NCI-H2227 (cell line): ENCODE results near the gene PHF1.
"Not testable (repeated sequence)": the region's sequence is repeated elsewhere in the genome, so short reads cannot be mapped to it uniquely, and the experiment has no call there.

Source experiments
- DNase-seq: peaks from one replicate; lab custom pipeline; 2025; ENCODE audit not compliant: unreplicated experiment; lab: John Stamatoyannopoulos, UW

PHF1 gene

DNA sequence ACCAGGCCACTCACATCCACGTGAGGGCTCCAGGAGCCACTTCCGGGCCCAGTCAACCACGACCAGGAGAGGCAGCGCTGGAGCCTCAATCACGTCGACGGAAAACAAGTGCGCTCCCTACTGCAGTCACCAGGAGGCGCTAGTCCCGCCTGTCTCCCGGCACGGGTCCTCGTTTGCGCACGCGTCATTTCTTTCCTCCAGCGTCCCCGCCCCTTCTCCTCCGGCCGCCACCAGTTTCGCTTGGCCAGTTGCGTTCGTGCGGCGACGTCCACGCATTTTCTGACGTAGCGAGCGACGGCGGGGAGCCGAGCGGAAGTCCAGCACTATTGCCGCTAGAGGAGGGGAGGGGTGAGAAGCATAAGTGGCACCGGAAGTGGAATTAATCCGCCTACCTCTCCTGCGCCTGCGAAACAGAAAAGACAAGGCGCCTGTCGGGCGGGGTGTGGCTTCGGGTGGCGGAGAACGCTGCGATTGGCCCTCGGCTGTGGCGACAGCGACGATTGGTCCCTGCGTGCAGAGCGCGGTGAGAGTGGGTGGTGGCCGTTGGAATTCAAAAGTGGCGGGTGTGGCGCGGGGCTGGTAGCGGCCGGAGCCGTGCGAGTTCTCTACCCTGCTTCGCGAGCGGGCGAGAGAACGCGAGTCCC lies 19.4 kb upstream of the PHF1 start, which contains the start of gene KIFC1:
Gene KIFC1 (plus strand): TSS at position 546 of the 644 bp plus-strand sequence. CDS start 163 bp downstream, outside the sequence.
- peak; percentile 100 for DNase-seq

DNA sequence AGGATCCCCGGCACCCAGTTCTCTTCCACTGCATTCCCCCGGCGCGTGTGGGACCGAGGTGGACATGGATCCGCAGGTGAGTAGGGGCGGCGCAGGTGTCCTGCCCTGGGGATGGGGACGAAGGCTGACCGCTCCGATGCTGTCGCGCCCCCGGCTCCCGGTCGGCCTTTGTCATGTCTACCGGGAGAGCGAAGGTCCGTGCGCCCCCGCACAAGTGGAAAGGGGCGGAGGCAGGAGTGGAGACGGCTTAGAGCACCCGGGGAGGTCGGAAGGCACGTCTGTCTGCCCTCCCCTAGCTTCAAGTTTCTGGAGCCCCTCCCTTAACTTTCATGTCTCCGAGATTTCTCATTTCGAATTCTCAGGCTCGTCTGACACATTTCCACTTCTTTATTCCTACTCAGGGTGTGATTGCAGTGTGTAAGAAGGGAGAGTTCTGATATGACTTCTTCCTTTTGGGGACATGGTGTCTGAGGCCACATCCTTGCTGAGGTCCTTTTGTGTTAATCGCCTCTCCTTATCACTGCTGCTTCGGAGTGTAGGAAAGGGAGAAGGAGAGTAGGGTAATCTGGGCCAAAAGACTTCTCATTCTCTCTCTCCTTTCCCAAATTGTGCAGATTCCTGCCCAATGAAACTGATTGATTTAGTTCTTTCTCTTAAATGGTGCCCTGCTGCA lies 18.8 kb upstream of the PHF1 start:
- peak; percentile 67 for DNase-seq

DNA sequence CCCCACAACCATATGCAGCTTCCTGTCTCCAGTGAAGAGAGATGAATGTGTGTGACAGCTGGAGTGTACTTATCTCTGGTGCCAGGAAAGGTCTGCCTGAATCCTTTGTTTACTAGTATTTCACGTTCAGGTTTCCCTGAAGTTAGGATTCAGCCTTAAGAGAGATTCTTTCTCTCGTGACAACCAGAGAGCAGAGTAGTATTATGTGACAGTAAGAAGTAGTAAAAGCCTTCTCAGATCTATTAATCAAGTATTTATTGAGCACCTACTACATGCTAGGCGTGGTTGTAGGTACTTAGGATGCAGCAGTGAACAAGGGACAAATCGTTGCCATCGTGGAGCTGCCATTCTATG lies 18.2 kb upstream of the PHF1 start:
- DNase-seq, result no peak

DNA sequence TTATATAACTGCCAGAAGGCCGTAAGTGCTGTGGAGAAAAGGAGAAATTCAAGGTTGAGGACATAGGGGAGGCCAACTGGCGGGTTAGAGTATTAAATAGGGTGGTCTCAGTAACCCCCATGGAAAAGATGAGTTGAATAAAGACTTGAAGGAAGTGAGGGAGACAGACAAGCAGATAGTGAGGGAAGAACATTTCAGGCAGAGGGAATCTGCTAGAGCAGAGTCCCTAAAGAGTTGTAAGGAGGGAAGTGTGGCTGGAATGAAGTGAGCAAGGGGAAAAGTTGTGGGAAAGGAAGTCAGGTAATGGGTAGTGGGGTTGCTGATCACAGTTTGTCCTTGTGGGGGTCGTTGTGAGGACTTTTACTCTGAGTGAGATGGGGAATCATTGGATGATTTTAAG lies 17.8 kb upstream of the PHF1 start:
- no peak for DNase-seq

DNA sequence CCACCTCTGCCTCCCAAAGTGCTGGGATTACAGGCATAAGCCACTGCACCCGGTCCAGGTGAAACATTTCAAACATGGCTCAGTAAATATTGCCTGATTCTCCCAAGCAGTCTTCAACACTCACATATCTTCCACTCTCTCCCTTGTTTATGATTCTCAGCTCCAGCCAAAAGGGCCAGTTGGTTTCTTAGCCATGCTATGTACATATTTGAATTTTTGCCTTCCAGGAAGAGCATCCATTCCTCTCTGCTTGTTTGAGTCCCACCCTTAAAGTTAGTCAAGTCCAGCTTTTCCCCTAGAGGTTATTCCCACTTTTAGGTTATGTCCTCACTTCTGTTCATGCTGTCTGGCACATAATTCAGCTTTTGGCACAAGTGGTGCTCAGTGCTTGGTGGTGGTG lies 13.3 kb upstream of the PHF1 start:
- DNase-seq, result no peak

DNA sequence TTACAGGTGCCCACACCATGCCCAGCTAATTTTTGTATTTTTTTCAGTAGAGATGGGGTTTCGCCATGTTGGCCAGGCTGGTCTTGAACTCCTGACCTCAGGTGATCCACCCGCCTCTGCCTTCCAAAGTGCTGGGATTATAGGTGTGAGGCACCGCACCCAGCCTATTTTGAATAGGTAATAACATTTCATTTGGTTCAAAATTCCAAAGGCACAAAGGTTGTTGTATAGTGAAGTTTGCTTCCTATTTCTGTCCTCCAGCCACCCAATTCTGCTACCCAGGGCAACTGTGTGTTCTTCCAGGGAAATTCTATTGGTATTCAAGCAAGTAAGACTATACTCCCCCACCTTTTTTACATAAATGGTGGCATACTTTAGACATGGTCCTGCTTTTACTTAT lies 12.2 kb upstream of the PHF1 start:
- DNase-seq, result not testable (repeated sequence)

DNA sequence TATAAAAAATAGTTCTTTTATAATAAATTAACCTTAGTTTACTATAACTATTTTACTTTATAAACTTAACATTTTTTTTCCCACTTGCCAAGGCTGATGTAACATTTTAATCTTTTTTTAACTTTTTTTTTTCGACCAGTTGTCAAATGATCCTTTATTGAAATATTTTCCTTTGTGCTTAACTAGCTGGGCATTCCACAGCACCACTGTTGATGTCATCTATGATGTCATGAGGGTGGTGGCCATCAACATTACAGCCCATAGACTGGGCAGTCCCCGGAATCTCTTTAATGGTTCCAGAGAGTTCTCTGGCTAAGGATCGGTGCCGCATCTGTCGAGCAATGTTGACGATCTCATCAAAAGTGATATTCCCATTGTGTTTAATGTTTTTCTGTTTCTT lies 10.9 kb upstream of the PHF1 start:
- not testable (repeated sequence) for DNase-seq

DNA sequence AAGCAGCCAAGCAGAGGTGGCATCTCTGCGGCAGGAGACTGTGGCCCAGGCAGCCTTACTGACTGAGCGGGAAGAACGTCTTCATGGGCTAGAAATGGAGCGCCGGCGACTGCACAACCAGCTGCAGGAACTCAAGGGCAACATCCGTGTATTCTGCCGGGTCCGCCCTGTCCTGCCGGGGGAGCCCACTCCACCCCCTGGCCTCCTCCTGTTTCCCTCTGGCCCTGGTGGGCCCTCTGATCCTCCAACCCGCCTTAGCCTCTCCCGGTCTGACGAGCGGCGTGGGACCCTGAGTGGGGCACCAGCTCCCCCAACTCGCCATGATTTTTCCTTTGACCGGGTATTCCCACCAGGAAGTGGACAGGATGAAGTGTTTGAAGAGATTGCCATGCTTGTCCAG lies 5.9 kb upstream of the PHF1 start:
- DNase-seq, result no peak

DNA sequence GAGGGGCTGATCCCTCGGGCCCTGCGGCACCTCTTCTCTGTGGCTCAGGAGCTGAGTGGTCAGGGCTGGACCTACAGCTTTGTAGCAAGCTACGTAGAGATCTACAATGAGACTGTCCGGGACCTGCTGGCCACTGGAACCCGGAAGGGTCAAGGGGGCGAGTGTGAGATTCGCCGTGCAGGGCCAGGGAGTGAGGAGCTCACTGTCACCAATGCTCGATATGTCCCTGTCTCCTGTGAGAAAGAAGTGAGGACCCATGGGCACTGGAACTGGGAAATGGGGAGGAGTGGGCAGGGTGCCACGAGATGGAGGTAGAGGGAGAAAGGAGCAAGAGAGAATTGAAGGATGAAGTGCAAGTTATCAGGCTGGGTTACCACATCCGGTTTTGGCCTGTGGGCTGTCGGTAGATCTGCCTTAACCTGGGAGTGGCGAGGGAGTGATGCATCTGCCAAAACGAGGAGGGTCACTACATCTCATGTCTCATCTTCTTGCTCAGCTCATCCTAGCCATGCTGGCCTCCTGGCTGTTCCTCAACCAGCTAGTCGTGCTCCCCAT lies 5.4 kb upstream of the PHF1 start:
- no peak for DNase-seq

DNA sequence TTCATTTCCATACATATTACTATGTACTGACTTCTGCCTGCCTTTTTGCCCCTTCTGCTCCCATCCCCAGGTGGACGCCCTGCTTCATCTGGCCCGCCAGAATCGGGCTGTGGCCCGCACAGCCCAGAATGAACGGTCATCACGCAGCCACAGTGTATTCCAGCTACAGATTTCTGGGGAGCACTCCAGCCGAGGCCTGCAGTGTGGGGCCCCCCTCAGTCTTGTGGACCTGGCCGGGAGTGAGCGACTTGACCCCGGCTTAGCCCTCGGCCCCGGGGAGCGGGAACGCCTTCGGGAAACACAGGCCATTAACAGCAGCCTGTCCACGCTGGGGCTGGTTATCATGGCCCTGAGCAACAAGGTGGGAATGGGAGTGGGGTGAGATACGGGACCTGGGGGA lies 4.7 kb upstream of the PHF1 start:
- no peak for DNase-seq

DNA sequence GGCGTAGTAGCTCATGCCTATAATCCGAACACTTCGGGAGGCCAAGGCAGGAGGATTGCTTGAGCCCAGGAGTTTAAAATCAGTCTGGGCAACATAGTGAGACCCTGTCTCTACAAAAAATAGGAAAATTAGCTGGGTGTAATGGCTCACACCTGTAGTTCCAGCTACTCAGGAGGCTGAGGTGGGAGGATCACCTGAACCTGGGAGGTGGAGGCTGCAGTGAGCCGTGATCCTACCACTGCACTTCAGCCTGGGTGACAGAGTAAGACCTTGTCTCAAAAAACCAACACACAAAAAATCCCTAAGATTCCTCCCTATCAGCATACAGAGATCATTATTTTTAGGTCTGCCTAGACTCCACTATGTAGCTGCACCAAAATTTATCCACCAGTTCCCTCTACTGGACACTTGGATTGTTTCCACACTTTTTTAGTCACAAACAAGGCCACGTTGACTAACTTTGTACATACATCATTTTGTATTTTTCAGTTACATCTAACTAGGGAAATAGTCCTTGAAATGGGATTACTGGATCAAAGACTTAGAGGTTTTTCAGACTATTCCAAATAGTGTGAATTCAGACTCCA lies 3.6 kb upstream of the PHF1 start:
- no peak for DNase-seq

DNA sequence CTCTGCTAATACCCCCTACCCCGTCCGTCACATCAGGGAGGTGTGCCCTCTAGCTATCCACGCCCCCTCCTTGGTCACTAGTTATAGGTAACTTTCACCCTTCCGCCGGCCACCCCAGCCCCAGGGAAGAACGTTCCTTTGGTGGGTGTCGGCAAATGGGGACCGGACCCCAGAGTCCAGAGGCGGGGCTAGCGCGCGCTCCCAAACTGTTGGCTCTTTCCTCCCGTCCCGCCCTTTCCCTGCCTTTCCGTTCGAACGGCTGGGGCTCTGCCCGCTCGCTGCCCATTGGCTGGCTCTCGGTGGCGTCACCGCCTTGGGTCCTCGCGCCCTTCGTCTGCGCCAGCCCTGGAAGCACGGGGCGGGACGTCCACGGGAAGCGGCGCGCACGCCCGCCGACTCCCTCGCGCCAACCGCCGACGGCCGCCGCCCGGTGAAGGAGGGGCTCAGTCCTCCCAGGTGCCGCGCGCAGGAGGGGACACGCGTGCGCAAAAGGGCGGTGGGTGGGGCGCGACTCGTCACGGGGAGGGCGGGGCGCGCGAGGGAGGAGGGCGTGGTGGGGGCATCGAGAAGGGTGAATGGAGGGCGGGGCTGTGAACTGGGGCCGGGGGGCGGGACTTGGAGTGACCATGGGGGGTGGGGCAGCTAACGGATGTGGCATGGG lies 634 bp upstream of the PHF1 start:
- peak; percentile 99 for DNase-seq

DNA sequence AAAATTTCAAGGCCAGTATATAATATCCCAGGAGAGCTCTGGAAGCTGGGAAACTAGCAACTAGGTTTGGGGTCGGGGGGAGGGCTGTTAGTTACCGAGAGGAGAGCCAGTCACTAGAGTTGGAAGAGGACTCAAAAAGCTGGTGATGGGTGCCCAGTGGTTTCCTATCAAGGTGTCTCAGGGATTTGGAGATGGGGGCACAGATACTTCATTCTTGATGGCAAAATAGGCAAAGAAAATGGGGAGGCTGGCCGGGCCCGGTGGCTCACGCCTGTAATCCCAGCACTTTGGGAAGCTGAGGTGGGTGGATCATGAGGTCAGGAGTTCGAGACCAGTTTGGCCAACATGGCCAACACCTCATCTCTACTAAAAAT lies 805 bp downstream of the PHF1 start:
- DNase-seq, result no peak

DNA sequence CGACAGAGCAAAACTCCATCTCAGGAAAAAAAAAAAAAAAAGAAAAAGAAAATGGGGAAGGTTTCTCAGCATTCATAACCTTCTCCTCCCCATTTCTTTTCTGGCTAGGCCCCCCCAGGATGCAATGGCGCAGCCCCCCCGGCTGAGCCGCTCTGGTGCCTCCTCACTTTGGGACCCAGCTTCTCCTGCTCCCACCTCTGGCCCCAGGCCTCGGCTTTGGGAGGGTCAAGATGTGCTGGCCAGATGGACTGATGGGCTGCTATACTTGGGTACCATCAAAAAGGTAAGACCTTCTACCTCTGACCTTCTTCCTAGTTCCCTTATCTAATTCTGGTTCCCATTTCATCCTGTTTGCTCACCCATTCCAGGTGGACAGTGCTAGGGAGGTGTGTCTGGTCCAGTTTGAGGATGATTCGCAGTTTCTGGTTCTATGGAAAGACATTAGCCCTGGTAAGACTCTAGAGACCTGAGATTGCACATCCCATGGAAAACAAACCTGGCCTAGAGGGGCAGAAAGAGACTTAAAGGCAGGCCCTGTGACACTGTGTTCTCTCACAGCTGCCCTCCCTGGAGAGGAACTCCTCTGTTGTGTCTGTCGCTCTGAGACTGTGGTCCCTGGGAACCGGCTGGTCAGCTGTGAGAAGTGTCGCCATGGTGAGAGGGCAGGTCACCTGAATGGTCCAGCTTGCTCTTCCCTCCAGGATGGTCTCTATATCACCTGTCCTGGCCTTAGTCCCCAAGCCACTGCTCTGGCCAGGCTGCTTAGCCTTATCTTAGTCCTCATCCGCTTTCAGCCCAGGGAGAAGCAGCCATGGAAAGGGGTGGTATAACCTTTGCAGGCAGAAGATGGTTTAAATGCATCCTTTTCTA lies 1.6 kb downstream of the PHF1 start:
- DNase-seq, result no peak

DNA sequence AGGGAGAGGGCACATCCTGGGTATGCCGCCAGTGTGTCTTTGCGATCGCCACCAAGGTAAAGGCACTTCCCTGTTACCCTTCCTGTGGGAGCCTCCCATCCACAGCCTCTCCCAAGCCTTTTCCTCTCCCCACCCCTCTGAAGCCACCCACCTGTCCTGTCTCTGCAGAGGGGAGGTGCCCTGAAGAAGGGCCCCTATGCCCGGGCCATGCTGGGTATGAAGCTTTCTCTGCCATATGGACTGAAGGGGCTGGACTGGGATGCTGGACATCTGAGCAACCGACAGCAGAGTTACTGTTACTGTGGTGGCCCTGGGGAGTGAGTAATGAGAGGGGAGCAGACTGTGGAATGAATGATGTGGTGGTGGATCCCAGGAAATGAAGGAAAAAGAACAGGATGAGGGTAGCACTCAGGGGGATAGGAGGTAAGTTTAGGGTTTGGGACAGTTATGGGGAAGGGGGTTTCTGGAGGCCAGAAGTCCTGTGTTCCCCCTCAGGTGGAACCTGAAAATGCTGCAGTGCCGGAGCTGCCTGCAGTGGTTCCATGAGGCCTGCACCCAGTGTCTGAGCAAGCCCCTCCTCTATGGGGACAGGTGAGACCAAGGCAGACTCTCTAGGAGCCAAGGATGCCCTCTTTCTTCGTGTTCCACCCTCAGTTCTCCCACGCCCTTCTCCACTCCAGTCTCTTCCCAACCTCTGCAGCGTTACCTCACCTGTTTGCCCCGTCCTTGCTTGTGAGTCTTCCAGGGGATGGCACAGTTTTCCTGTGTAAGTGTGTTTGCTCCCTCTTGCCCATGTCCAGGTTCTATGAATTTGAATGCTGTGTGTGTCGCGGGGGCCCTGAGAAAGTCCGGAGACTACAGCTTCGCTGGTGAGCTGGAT lies 2.7 kb downstream of the PHF1 start:
- DNase-seq, result no peak

DNA sequence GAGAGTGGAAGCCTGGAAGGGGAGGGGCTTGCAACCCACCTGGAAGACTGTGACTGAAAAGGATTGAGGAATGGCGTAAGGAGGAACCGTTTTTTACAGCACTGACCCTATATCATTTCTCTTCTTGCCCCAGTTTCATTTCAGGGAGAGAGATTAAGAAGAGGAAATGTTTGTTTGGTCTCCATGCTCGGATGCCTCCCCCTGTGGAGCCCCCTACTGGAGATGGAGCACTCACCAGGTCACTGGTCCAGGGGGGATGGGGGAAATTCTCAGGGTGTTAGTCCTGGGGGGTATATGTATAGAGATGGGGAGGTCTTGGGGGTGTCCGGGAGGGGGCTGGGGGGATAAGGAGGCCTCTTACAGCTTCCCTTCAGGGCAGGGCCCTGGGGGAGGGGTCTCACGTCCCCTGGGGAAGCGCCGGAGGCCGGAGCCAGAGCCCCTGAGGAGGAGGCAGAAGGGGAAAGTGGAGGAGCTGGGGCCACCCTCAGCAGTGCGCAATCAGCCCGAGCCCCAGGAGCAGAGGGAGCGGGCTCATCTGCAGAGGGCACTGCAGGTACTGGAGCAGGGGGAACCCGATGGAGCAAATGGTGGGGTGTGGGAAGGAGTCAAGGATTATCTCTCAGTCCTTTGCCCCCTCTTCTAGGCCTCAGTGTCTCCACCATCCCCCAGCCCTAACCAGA lies 3.9 kb downstream of the PHF1 start:
- no peak for DNase-seq

DNA sequence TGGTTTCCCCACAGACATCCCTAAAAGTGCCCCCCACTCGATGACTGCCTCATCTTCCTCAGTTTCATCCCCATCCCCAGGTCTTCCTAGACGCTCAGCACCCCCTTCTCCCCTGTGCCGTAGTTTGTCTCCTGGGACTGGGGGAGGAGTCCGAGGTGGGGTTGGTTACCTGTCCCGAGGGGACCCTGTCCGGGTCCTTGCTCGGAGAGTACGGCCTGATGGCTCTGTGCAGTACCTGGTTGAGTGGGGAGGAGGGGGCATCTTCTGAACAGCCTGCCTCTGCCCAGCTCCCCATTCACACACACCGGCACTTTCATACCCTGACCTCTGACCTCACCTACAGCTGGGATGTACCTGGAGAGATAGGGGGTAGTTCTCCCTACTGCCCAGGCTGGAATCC lies 5.0 kb downstream of the PHF1 start:
- DNase-seq, result no peak

DNA sequence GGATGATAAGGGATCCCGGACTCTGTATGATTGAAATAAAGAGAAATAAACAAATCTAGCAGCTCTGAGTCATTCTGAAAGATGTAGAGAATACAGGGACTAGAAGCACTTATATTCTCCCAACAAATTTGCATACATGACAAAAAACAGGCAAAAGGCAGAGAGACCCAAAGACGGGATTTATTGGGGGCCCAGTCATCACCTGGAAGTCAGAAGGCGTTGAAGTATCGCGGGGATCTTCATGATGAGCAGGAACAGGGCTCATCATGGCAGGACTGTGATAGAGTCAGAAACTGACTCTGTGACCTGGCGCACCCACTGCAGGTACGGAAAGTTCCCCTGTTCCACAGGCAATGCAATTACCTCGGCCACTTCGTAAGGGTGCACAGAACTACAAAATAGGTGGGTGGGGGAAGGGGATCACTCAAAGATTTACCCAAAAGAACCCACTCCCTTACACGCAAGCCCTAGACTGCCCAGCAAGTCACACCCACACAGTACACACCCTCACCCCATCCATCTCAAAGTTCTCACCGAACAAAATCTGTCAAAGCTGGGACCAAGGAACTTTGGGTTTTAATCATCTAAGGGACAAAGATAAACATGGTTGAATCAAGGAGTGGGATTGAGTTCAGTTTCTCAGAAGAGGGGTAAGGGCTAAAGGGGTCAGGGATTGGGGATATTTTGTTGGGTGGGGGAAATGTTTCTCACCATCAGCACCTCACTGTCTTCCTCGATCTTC lies 5.7 kb downstream of the PHF1 start:
- DNase-seq, result no peak
